HEK293 (cell line): ENCODE results near the gene BBS9.

Experiments used
- CTCF ChIA-PET: fragments of 350-600 bp; formaldehyde crosslinking; extraction: SDS; loops from one replicate; lab custom pipeline; 2021; ENCODE audit warnings: antibody characterized with exemption; lab: Yijun Ruan, JAX
- POLR2A ChIA-PET: fragments of 300-600 bp; formaldehyde crosslinking; extraction: SDS; loops from one replicate; lab custom pipeline; 2020; ENCODE audit warnings: antibody characterized with exemption, inconsistent platforms; lab: Yijun Ruan, JAX
- H3K27ac ChIP-seq: fragments of 200-500 bp; sonication (Bioruptor generic); 2 replicates; pipeline ENCODE4 v1.5.1; 2014; ENCODE audit warnings: low read depth, low read length, control low read depth, inconsistent platforms; ENCODE audit errors: extremely low read depth
- H3K36me3 ChIP-seq, 2 experiments: fragments of 200-500 bp in 1 of 2; sonication (Bioruptor generic) in 1 of 2; 1 replicate in 1 of 2; 2 replicates in 1 of 2; pipeline ENCODE4 v1.5.1; 2014 to 2017; ENCODE audit warnings: inconsistent platforms in 2 of 2, low read length in 2 of 2; ENCODE audit not compliant: control insufficient read depth in 2 of 2, insufficient read depth in 1 of 2
- H3K4me1 ChIP-seq: fragments of 200-500 bp; sonication (Bioruptor generic); 2 replicates; pipeline ENCODE4 v1.5.1; 2014; ENCODE audit warnings: mild to moderate bottlenecking, low read length, inconsistent platforms; ENCODE audit not compliant: control insufficient read depth, insufficient read depth
- H3K4me3 ChIP-seq: 2 replicates; pipeline ENCODE4 v1.5.1; 2011; ENCODE audit warnings: low read depth, mild to moderate bottlenecking, control low read depth, low read length, moderate library complexity
- H3K9me3 ChIP-seq: fragments of 200-500 bp; sonication (Bioruptor generic); 2 replicates; pipeline ENCODE4 v1.5.1; 2014; ENCODE audit warnings: low read depth, low read length, inconsistent platforms; ENCODE audit not compliant: control insufficient read depth, insufficient read depth
- MEIS1 ChIP-seq: sonication (generic); formaldehyde crosslinking; IDR thresholded peaks from 2 replicates; pipeline ENCODE4 v1.8.1; 2022; ENCODE audit warnings: missing genetic modification reagents, mild to moderate bottlenecking, borderline replicate concordance
- OVOL3 ChIP-seq: fragments of 450-650 bp; formaldehyde crosslinking; IDR thresholded peaks from 2 replicates; pipeline ENCODE4 v1.5.1; 2016; ENCODE audit warnings: missing biosample characterization, missing genetic modification characterization
- SALL2 ChIP-seq: fragments of 450-650 bp; formaldehyde crosslinking; IDR thresholded peaks from 2 replicates; pipeline ENCODE4 v1.5.0; 2017; ENCODE audit warnings: missing biosample characterization, mild to moderate bottlenecking, missing genetic modification characterization, borderline replicate concordance
- TRIM28 ChIP-seq: IDR thresholded peaks from 2 replicates; pipeline ENCODE4 v1.6.1; 2011; ENCODE audit warnings: low read length, control low read depth, borderline replicate concordance
- ZBTB44 ChIP-seq: fragments of 450-650 bp; IDR thresholded peaks from 2 replicates; pipeline ENCODE4 v1.5.1; 2018; ENCODE audit warnings: missing biosample characterization, mild to moderate bottlenecking, missing genetic modification characterization
- ZNF138 ChIP-seq: fragments of 450-650 bp; formaldehyde crosslinking; IDR thresholded peaks from 2 replicates; pipeline ENCODE4 v1.5.1; 2016; ENCODE audit warnings: missing biosample characterization, missing genetic modification characterization, borderline replicate concordance
- ZNF169 ChIP-seq: fragments of 450-650 bp; formaldehyde crosslinking; IDR thresholded peaks from 2 replicates; pipeline ENCODE4 v1.5.1; 2016; ENCODE audit warnings: missing biosample characterization, missing genetic modification characterization
- ZNF211 ChIP-seq: fragments of 450-650 bp; formaldehyde crosslinking; IDR thresholded peaks from 2 replicates; pipeline ENCODE4 v1.5.1; 2016; ENCODE audit warnings: low read depth, missing biosample characterization, missing genetic modification characterization
- ZNF223 ChIP-seq: fragments of 450-650 bp; formaldehyde crosslinking; IDR thresholded peaks from 2 replicates; pipeline ENCODE4 v1.5.1; 2016; ENCODE audit warnings: missing biosample characterization, missing genetic modification characterization
- ZNF302 ChIP-seq: fragments of 450-650 bp; formaldehyde crosslinking; IDR thresholded peaks from 2 replicates; pipeline ENCODE4 v1.5.1; 2016; ENCODE audit warnings: missing biosample characterization, missing genetic modification characterization, low read depth
- ZNF354C ChIP-seq: fragments of 450-650 bp; formaldehyde crosslinking; IDR thresholded peaks from 2 replicates; pipeline ENCODE4 v1.5.1; 2016; ENCODE audit warnings: missing biosample characterization, missing genetic modification characterization, low read depth, borderline replicate concordance
- ZNF362 ChIP-seq: fragments of 450-650 bp; formaldehyde crosslinking; IDR thresholded peaks from 2 replicates; pipeline ENCODE4 v1.5.1; 2016; ENCODE audit warnings: missing biosample characterization, missing genetic modification characterization
- ZNF391 ChIP-seq: fragments of 450-650 bp; formaldehyde crosslinking; IDR thresholded peaks from 2 replicates; pipeline ENCODE4 v1.5.1; 2016; ENCODE audit warnings: low read depth, missing biosample characterization, missing genetic modification characterization, borderline replicate concordance
- ZNF398 ChIP-seq: fragments of 450-650 bp; formaldehyde crosslinking; IDR thresholded peaks from 2 replicates; pipeline ENCODE4 v1.5.1; 2017; ENCODE audit warnings: missing biosample characterization, missing genetic modification characterization
- ZNF571 ChIP-seq: fragments of 450-650 bp; formaldehyde crosslinking; IDR thresholded peaks from 2 replicates; pipeline ENCODE4 v1.5.0; 2017; ENCODE audit warnings: missing biosample characterization, missing genetic modification characterization
- ZNF596 ChIP-seq: fragments of 450-650 bp; IDR thresholded peaks from 2 replicates; pipeline ENCODE4 v1.5.0; 2018; ENCODE audit warnings: missing biosample characterization, mild to moderate bottlenecking, missing genetic modification characterization, moderate library complexity
- ZNF610 ChIP-seq: fragments of 450-650 bp; formaldehyde crosslinking; IDR thresholded peaks from 2 replicates; pipeline ENCODE4 v1.5.1; 2016; ENCODE audit warnings: missing biosample characterization, missing genetic modification characterization, borderline replicate concordance
- ZNF670 ChIP-seq: fragments of 450-650 bp; formaldehyde crosslinking; IDR thresholded peaks from 2 replicates; pipeline ENCODE4 v1.5.1; 2016; ENCODE audit warnings: missing biosample characterization, missing genetic modification characterization, low read depth
- ZNF792 ChIP-seq: fragments of 450-650 bp; formaldehyde crosslinking; IDR thresholded peaks from 2 replicates; pipeline ENCODE4 v1.5.1; 2016; ENCODE audit warnings: missing biosample characterization, missing genetic modification characterization
- ZSCAN16 ChIP-seq: fragments of 450-650 bp; formaldehyde crosslinking; IDR thresholded peaks from 2 replicates; pipeline ENCODE4 v1.5.1; 2016; ENCODE audit warnings: missing biosample characterization, missing genetic modification characterization

Gene BBS9

GRCh38 chr7:33325754-33326484 lies 196.6 kb downstream of the BBS9 start (continued):
- no peak for TF ChIP-seq ZNF398
- no peak for TF ChIP-seq TRIM28
- TF ChIP-seq ZNF670 (tag by site-specific recombination) = no peak
- TF ChIP-seq ZNF596 (tag by site-specific recombination) = no peak
- no peak for TF ChIP-seq ZBTB44 (tag by site-specific recombination)
- TF ChIP-seq ZNF138 (tag by site-specific recombination) = no peak
- TF ChIP-seq ZNF610 (tag by site-specific recombination) = no peak
- no peak for TF ChIP-seq ZSCAN16 (tag by site-specific recombination)
- TF ChIP-seq OVOL3 (tag by site-specific recombination) = no peak
- TF ChIP-seq MEIS1 = no peak

GRCh38 chr7:33326485-33326848 lies 197.1 kb downstream of the BBS9 start:
- POLR2A ChIA-PET = no interaction called here
- Histone ChIP-seq H3K36me3 (no peaks in the 10 kb centered on the region), H3K4me3 (no peak overlapping the region), H3K27ac (no peak overlapping the region), H3K4me1 (no peaks in the 10 kb centered on the region), H3K9me3 (no peaks in the 10 kb centered on the region)
- CTCF ChIA-PET = interaction anchor here (1.0 kb wide), 1 partner anchor 140 kb away, joined by 3 read pairs; no protein-coding TSS in a partner anchor
- TF ChIP-seq ZNF302 (tag by site-specific recombination) (no peak), ZNF391 (tag by site-specific recombination) (no peak), SALL2 (no peak), ZBTB44 (tag by site-specific recombination) (no peak), ZNF169 (no peak), ZNF223 (tag by site-specific recombination) (no peak), ZNF571 (no peak), ZNF792 (tag by site-specific recombination) (no peak), ZNF362 (tag by site-specific recombination) (no peak), ZNF354C (tag by site-specific recombination) (no peak), ZNF211 (tag by site-specific recombination) (no peak)
- TF ChIP-seq, all 188 proteins: peak for 0
